H1 (cell line): Measurements from ENCODE around the gene CPNE8. TPM values are rescaled to one million over a fixed set of nuclear protein-coding genes. Genes with fewer than 3 reads are reported as not detected.

Experiments used
- CTCF ChIA-PET: fragments of 300-600 bp; sonication (Branson Sonifier 250); formaldehyde crosslinking; loops from one replicate; lab custom pipeline; 2021; ENCODE audit not compliant: partially characterized antibody; lab: Charles Lee
- POLR2A ChIA-PET: fragments of 300-600 bp; sonication (Branson Sonifier 250); formaldehyde crosslinking; loops from one replicate; lab custom pipeline; 2021; ENCODE audit warnings: inconsistent platforms; ENCODE audit not compliant: partially characterized antibody; lab: Charles Lee
- DNase-seq, 2 experiments: peaks; one replicate each; pipeline versions ENCODE4 v3.0.0 to v3.0.0-alpha.2; 2010 to 2022; ENCODE audit warnings: low spot score in 2 of 2, low read depth in 1 of 2, mixed read lengths in 1 of 2
- FAIRE-seq: peaks from 2 replicates; lab custom pipeline; 2011; peaks lifted over from hg19 to GRCh38; lab: Jason Lieb, UNC
- H2AFZ ChIP-seq: 2 replicates; pipeline ENCODE4 v1.8.1; 2012; ENCODE audit warnings: low read length, inconsistent platforms
- H2AK5ac ChIP-seq: 2 replicates; pipeline ENCODE4 v1.6.1; 2013; ENCODE audit warnings: low read depth, low read length
- H2BK120ac ChIP-seq: replicated peaks from 2 replicates; pipeline ENCODE3; 2013; ENCODE audit warnings: low read depth, low read length, inconsistent platforms
- H2BK12ac ChIP-seq: 2 replicates; pipeline ENCODE4 v1.6.1; 2013; ENCODE audit warnings: low read depth, low read length
- H2BK15ac ChIP-seq: 2 replicates; pipeline ENCODE4 v1.6.1; 2013; ENCODE audit warnings: low read length
- H2BK20ac ChIP-seq: 2 replicates; pipeline ENCODE4 v1.6.1; 2013; ENCODE audit warnings: low read length
- H2BK5ac ChIP-seq: 2 replicates; pipeline ENCODE4 v1.6.1; 2013; ENCODE audit warnings: low read depth, low read length
- H3K14ac ChIP-seq: 2 replicates; pipeline ENCODE4 v1.6.1; 2013; ENCODE audit warnings: inconsistent platforms; ENCODE audit not compliant: insufficient read length
- H3K18ac ChIP-seq: 2 replicates; pipeline ENCODE4 v1.6.1; 2013; ENCODE audit warnings: low read length; ENCODE audit errors: extremely low read depth
- H3K23ac ChIP-seq: 2 replicates; pipeline ENCODE4 v1.6.1; 2013; ENCODE audit warnings: inconsistent platforms; ENCODE audit not compliant: insufficient read length
- H3K23me2 ChIP-seq: 2 replicates; pipeline ENCODE4 v1.6.1; 2013; ENCODE audit warnings: low read depth, low read length
- H3K27ac ChIP-seq: 2 replicates; pipeline ENCODE4 v1.6.1; 2011; ENCODE audit warnings: low read depth, low read length, inconsistent platforms
- H3K27me3 ChIP-seq, 4 experiments: replicated peaks in 1 of 4; 1 replicate in 1 of 4; 2 replicates in 3 of 4; pipeline versions ENCODE4 v1.6.1 to v1.8.1; 2011 to 2013; ENCODE audit warnings: low read length in 3 of 4, mild to moderate bottlenecking in 3 of 4, inconsistent platforms in 2 of 4, mixed read lengths in 2 of 4, moderate library complexity in 1 of 4; ENCODE audit not compliant: control insufficient read depth in 3 of 4, insufficient read depth in 3 of 4; ENCODE audit errors: extremely low read depth in 1 of 4
- H3K36me3 ChIP-seq, 4 experiments: 2 replicates each; pipeline versions ENCODE4 v1.6.1 to v1.8.1; 2011 to 2013; ENCODE audit warnings: mild to moderate bottlenecking in 4 of 4, low read length in 3 of 4, moderate library complexity in 2 of 4, control low read depth in 1 of 4, inconsistent platforms in 1 of 4; ENCODE audit not compliant: insufficient read depth in 4 of 4, control insufficient read depth in 2 of 4
- H3K4ac ChIP-seq: replicated peaks from 2 replicates; pipeline ENCODE3; 2013; ENCODE audit warnings: low read length, low read depth, mixed read lengths, inconsistent platforms; ENCODE audit not compliant: insufficient read length
- H3K4me1 ChIP-seq, 4 experiments: replicated peaks in 1 of 4; 1 replicate in 1 of 4; 2 replicates in 3 of 4; pipeline versions ENCODE4 v1.6.1 to v1.8.1; 2011 to 2013; ENCODE audit warnings: low read length in 3 of 4, inconsistent platforms in 2 of 4, mixed read lengths in 1 of 4; ENCODE audit not compliant: insufficient read depth in 4 of 4, control insufficient read depth in 3 of 4
- H3K4me2 ChIP-seq, 2 experiments: 2 replicates each; pipeline versions ENCODE4 v1.6.1 to v1.8.1; 2011 to 2013; ENCODE audit warnings: low read depth in 2 of 2, low read length in 2 of 2, control low read depth in 1 of 2, inconsistent platforms in 1 of 2, mild to moderate bottlenecking in 1 of 2; ENCODE audit not compliant: insufficient read depth in 1 of 2
- H3K4me3 ChIP-seq, 4 experiments: fragments of 200-600, 300-600 bp in 1 of 4; sonication (generic), shearing (Covaris generic), sonication (Bioruptor Twin) in 1 of 4; 2 replicates each; pipeline versions ENCODE4 v1.5.1 to v1.8.1; 2011 to 2016; ENCODE audit warnings: low read length in 4 of 4, low read depth in 3 of 4, control low read depth in 2 of 4, inconsistent platforms in 2 of 4, mild to moderate bottlenecking in 2 of 4, mixed read lengths in 1 of 4, moderate library complexity in 1 of 4; ENCODE audit not compliant: insufficient read depth in 2 of 4; ENCODE audit errors: extremely low read depth in 1 of 4
- H3K56ac ChIP-seq: replicated peaks from 2 replicates; pipeline ENCODE3; 2013; ENCODE audit warnings: low read depth, mild to moderate bottlenecking, mixed read lengths, low read length, inconsistent platforms; ENCODE audit not compliant: insufficient read length
- H3K79me1 ChIP-seq: 2 replicates; pipeline ENCODE4 v1.6.1; 2013; ENCODE audit warnings: low read depth, low read length, control low read depth
- H3K79me2 ChIP-seq, 2 experiments: 2 replicates each; pipeline versions ENCODE4 v1.6.1 to v1.8.1; 2012 to 2013; ENCODE audit warnings: low read length in 2 of 2, mild to moderate bottlenecking in 2 of 2, inconsistent platforms in 1 of 2; ENCODE audit not compliant: insufficient read depth in 2 of 2, control insufficient read depth in 1 of 2
- H3K9ac ChIP-seq, 4 experiments: replicated peaks in 1 of 4; 1 replicate in 1 of 4; 2 replicates in 3 of 4; pipeline versions ENCODE4 v1.6.1 to v1.8.1; 2011 to 2013; ENCODE audit warnings: low read depth in 3 of 4, low read length in 3 of 4, control low read depth in 2 of 4, mild to moderate bottlenecking in 2 of 4, moderate library complexity in 2 of 4, inconsistent platforms in 1 of 4; ENCODE audit errors: extremely low read depth in 1 of 4
- H3K9me3 ChIP-seq, 2 experiments: 2 replicates each; pipeline versions ENCODE4 v1.6.1 to v1.8.1; 2012 to 2013; ENCODE audit warnings: mild to moderate bottlenecking in 2 of 2, moderate library complexity in 2 of 2, control low read depth in 1 of 2, inconsistent platforms in 1 of 2, low read depth in 1 of 2, low read length in 1 of 2, mixed read lengths in 1 of 2; ENCODE audit not compliant: insufficient read depth in 2 of 2
- H4K20me1 ChIP-seq, 2 experiments: replicated peaks in 1 of 2; 2 replicates each; pipeline versions ENCODE3 to v1.8.1; 2011 to 2013; ENCODE audit warnings: inconsistent platforms in 2 of 2, low read length in 2 of 2, mild to moderate bottlenecking in 1 of 2; ENCODE audit not compliant: insufficient read depth in 2 of 2, control insufficient read depth in 1 of 2
- H4K5ac ChIP-seq: 2 replicates; pipeline ENCODE4 v1.6.1; 2013; ENCODE audit warnings: low read length, low read depth, mixed read lengths, inconsistent platforms; ENCODE audit not compliant: insufficient read length
- H4K8ac ChIP-seq: 2 replicates; pipeline ENCODE4 v1.8.0; 2013; ENCODE audit warnings: mild to moderate bottlenecking, moderate library complexity, low read length, inconsistent platforms; ENCODE audit not compliant: insufficient read depth; ENCODE audit errors: extremely low read depth
- H4K91ac ChIP-seq: replicated peaks from 2 replicates; pipeline ENCODE3; 2013; ENCODE audit warnings: low read length, mixed read lengths, inconsistent platforms; ENCODE audit not compliant: insufficient read length
- ASH2L ChIP-seq: fragments of 200-600, 300-600 bp; sonication (generic); IDR thresholded peaks from one replicate; pipeline ENCODE4 v1.7.1; 2017; ENCODE audit warnings: low read length
- ATF3 ChIP-seq: IDR thresholded peaks from 2 replicates; pipeline ENCODE4 v1.6.1; 2011; ENCODE audit warnings: low read depth, mild to moderate bottlenecking, low read length; ENCODE audit not compliant: insufficient read depth
- CBX5 ChIP-seq: fragments of 300-800, 300-1000 bp; sonication (generic); IDR thresholded peaks from 2 replicates; pipeline ENCODE4 v1.7.1; 2016; ENCODE audit warnings: antibody characterized with exemption, low read length, low read depth
- CBX8 ChIP-seq: fragments of 300-800, 300-1000 bp; sonication (generic); IDR thresholded peaks from 2 replicates; pipeline ENCODE4 v1.7.1; 2016; ENCODE audit warnings: low read depth, low read length, borderline replicate concordance
- CHD2 ChIP-seq: IDR thresholded peaks from 2 replicates; pipeline ENCODE4 v1.6.1; 2012; ENCODE audit warnings: low read length, improper control_type of control experiment
- CREB1 ChIP-seq: IDR thresholded peaks from 2 replicates; pipeline ENCODE4 v1.6.1; 2012; ENCODE audit warnings: inconsistent platforms
- E2F6 ChIP-seq: IDR thresholded peaks from 2 replicates; pipeline ENCODE4 v1.6.1; 2012; ENCODE audit warnings: inconsistent platforms
- HDAC2 ChIP-seq, 2 experiments: fragments of 300-600 bp in 1 of 2; sonication (generic) in 1 of 2; IDR thresholded peaks; 2 replicates each; pipeline ENCODE4 v1.6.1; 2011 to 2012; ENCODE audit warnings: low read depth in 2 of 2, low read length in 2 of 2, mild to moderate bottlenecking in 2 of 2, moderate library complexity in 2 of 2, borderline replicate concordance in 1 of 2, inconsistent platforms in 1 of 2
- HDAC6 ChIP-seq: IDR thresholded peaks from one replicate; pipeline ENCODE4 v1.7.1; 2012; ENCODE audit warnings: low read depth, mild to moderate bottlenecking, inconsistent platforms, low read length, moderate library complexity
- POLR2AphosphoS5 ChIP-seq: IDR thresholded peaks from 2 replicates; pipeline ENCODE4 v1.6.1; 2011; ENCODE audit warnings: low read depth, low read length
- RXRA ChIP-seq: IDR thresholded peaks from 2 replicates; pipeline ENCODE4 v1.6.1; 2011; ENCODE audit warnings: low read depth, mild to moderate bottlenecking, low read length, moderate library complexity; ENCODE audit not compliant: insufficient read depth
- TAF1 ChIP-seq: IDR thresholded peaks from 2 replicates; pipeline ENCODE4 v1.6.1; 2011; ENCODE audit warnings: mild to moderate bottlenecking, low read depth, low read length
- TEAD4 ChIP-seq: IDR thresholded peaks from 2 replicates; pipeline ENCODE4 v1.6.1; 2012; ENCODE audit warnings: low read depth, low read length, inconsistent platforms, mixed read lengths
- WGBS, 2 experiments: shearing (Covaris generic) in 1 of 2; methylation state at CpG; one replicate each; pipeline versions ENCODE4 v1.1.6 to v1.1.7; 2013 to 2015; ENCODE audit warnings: low lambda C conversion rate in 2 of 2, mixed read lengths in 2 of 2, inconsistent platforms in 1 of 2, low coverage in 1 of 2, missing lambda C conversion rate in 1 of 2; ENCODE audit not compliant: insufficient replicate concordance in 2 of 2, insufficient coverage in 1 of 2, insufficient read length in 1 of 2; ENCODE audit errors: extremely low coverage in 1 of 2, missing lambda C conversion rate in 1 of 2; 5-methylcytosine and 5-hydroxymethylcytosine counted together
- polyA plus RNA-seq, 7 experiments: library from polyadenylated mRNA; depleted of rRNA in 3 of 7; stranded (reverse) in 5 of 7; unstranded in 2 of 7; fragments of >200 nt in 5 of 7; fragments of 200-250 nt in 2 of 7; gene quantifications; 1 replicate in 5 of 7; 2 replicates in 1 of 7; 4 replicates in 1 of 7; pipeline versions ENCODE4 v1.2.1 to v1.2.3, GENCODE V29; 2011 to 2013; ENCODE audit warnings: missing spikeins in 2 of 7, mixed read lengths in 2 of 7
- total RNA-seq: library from RNA; stranded (reverse); fragmentation: NEBNext Ultra II Directional; extraction: Animal tissue kit (Norgen Biotek cat#: 25700); gene quantifications from 2 replicates; pipeline ENCODE4 v1.2.1, GENCODE V29; 2021
- TF ChIP-seq, protein P1 (sequence below): IDR thresholded peaks from 2 replicates; pipeline ENCODE4 v1.6.1; 2012; ENCODE audit warnings: inconsistent platforms

CPNE8 gene
- total and polyA plus RNA-seq, 2 of the 8 experiments (the other 6 are each of a cell fraction or from before 2014, with no cell fraction given), result 2.5 to 6.8 TPM

DNA sequence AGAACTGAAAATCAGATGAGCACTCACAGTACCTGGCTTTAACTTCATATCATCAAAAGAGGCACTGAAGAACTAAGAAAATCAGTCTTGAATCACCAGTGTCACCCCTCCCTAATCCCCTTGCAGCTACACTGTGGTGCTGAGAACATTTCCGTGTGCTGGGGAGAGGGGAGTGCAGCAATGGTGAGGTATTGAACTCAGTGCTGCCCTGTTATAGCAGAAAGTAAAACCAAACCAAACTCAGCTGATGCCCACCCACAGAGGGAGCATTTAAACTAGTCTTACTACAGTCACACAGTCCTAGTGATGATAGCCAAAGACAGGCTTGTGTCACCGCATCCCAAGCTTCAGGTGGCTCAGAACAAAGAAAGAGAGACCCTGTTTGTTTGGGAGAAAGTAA, 122.1 kb downstream of the CPNE8 start:
- H3K9me3 ChIP-seq, result no peaks in the 10 kb centered on the region
- no peaks in the 10 kb centered on the region for H3K4me1 ChIP-seq
- no peak overlapping the region for H4K91ac ChIP-seq
- H4K8ac ChIP-seq, result no peak overlapping the region
- H3K18ac ChIP-seq, result no peak overlapping the region
- H4K5ac ChIP-seq, result no peak overlapping the region
- no peaks in the 10 kb centered on the region for H3K79me1 ChIP-seq
- H4K20me1 ChIP-seq, result no peaks in the 10 kb centered on the region
- H2BK5ac ChIP-seq, result no peak overlapping the region
- no peak overlapping the region for H2BK15ac ChIP-seq
- ChIA-PET CTCF (interaction anchor here (1.2 kb wide), 1 partner anchor 118 kb away, joined by 3 read pairs; no protein-coding TSS in a partner anchor), POLR2A (no interaction called here)
- H2AFZ ChIP-seq, result no peak overlapping the region
- H3K56ac ChIP-seq, result no peak overlapping the region
- H3K4me3 ChIP-seq, result no peak overlapping the region
- H3K79me2 ChIP-seq, result no peaks in the 10 kb centered on the region
- no peak overlapping the region for H3K4ac ChIP-seq
- no peaks in the 10 kb centered on the region; a peak in 1 of 8 replicates for H3K36me3 ChIP-seq
- no peak overlapping the region for H3K14ac ChIP-seq
- H3K9ac ChIP-seq, result no peak overlapping the region
- H3K23me2 ChIP-seq, result no peaks in the 10 kb centered on the region
- H2BK120ac ChIP-seq, result no peak overlapping the region
- FAIRE-seq (no peak), DNase-seq (no peak)
- 64% methylated on average over 2 of the region's 2 CpGs; no CpG with 5 or more reads in 1 of the 2 experiments for WGBS, 2 experiments
- H2BK12ac ChIP-seq, result no peak overlapping the region
- no peak overlapping the region for H3K27ac ChIP-seq
- H3K27me3 ChIP-seq, result no peaks in the 10 kb centered on the region
- no peak overlapping the region; a peak in 1 of 4 replicates for H3K4me2 ChIP-seq
- no peak overlapping the region for H2BK20ac ChIP-seq
- no peak overlapping the region for H2AK5ac ChIP-seq
- H3K23ac ChIP-seq, result no peak overlapping the region
- TF ChIP-seq CHD2 (no peak), CREB1 (no peak), HDAC2 (IDR thresholded peaks at IDR 0.05; ENCODE audit: borderline replicate concordance in 1 of 2, low read depth in 2 of 2, low read length in 2 of 2) (no peak), POLR2AphosphoS5 (no peak), CBX8 (no peak), ASH2L (no peak), TEAD4 (no peak), ATF3 (no peak), CBX5 (no peak), TAF1 (no peak), HDAC6 (no peak), RXRA (no peak), E2F6 (no peak)
- TF ChIP-seq, protein P1, sequence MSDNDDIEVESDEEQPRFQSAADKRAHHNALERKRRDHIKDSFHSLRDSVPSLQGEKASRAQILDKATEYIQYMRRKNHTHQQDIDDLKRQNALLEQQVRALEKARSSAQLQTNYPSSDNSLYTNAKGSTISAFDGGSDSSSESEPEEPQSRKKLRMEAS, result no peak
